MCF 10A (cell line): ENCODE data around the gene KRTAP9-6. TPM values are rescaled to one million over a fixed set of nuclear protein-coding genes. Genes with fewer than 3 reads are reported as not detected.
"Not testable (repeated sequence)": the region's sequence is repeated elsewhere in the genome, so short reads cannot be mapped to it uniquely, and the experiment has no call there.

Experiments used
- BruUV-seq: library from RNA; stranded (reverse); fragments of 400-500 nt; replicated peaks from 2 replicates; lab custom pipeline; 2021; lab: Mats Ljungman, UMichigan
- CTCF ChIA-PET: fragments of 300-600 bp; sonication (Branson Sonifier 250); formaldehyde crosslinking; extraction: SDS; loops from one replicate; lab custom pipeline; 2021; ENCODE audit warnings: antibody characterized with exemption, inconsistent platforms; lab: Yijun Ruan, JAX
- POLR2A ChIA-PET: fragments of 300-600, 350-650 bp; sonication (Branson Sonifier 250); formaldehyde crosslinking; extraction: SDS; loops from one replicate; lab custom pipeline; 2020; ENCODE audit warnings: antibody characterized with exemption, inconsistent platforms; lab: Yijun Ruan, JAX
- DNase-seq: peaks from one replicate; pipeline ENCODE4 v3.0.0-alpha.2; 2018; ENCODE audit not compliant: unreplicated experiment
- H3K27ac Mint-ChIP-seq: one replicate; pipeline ENCODE4 v1.8.0; 2022; ENCODE audit warnings: mild to moderate bottlenecking, low read depth, mixed read lengths; ENCODE audit not compliant: unreplicated experiment
- H3K27me3 Mint-ChIP-seq: one replicate; pipeline ENCODE4 v1.8.0; 2022; ENCODE audit warnings: mixed read lengths; ENCODE audit not compliant: insufficient read depth, unreplicated experiment
- H3K36me3 Mint-ChIP-seq: one replicate; pipeline ENCODE4 v1.8.0; 2022; ENCODE audit warnings: mild to moderate bottlenecking, moderate library complexity, mixed read lengths; ENCODE audit not compliant: insufficient read depth, unreplicated experiment
- H3K4me1 Mint-ChIP-seq: one replicate; pipeline ENCODE4 v1.8.0; 2022; ENCODE audit warnings: mixed read lengths; ENCODE audit not compliant: insufficient read depth, unreplicated experiment
- H3K4me3 Mint-ChIP-seq: one replicate; pipeline ENCODE4 v1.8.0; 2022; ENCODE audit warnings: mild to moderate bottlenecking, moderate library complexity, mixed read lengths; ENCODE audit not compliant: unreplicated experiment
- H3K9me3 Mint-ChIP-seq: one replicate; pipeline ENCODE4 v1.8.0; 2022; ENCODE audit warnings: mixed read lengths; ENCODE audit not compliant: unreplicated experiment
- intact Hi-C: fragments of 100-400 bp; cut with micrococcal nuclease; formaldehyde crosslinking; loops from 2 replicates; pipeline ENCODE4 v1.14.1; 2022
- total RNA-seq: library from RNA; stranded (reverse); gene quantifications from 2 replicates; pipeline ENCODE4 v1.2.3, GENCODE V29; 2022
- TF ChIP-seq, protein P1 (sequence below): fragments of 200-600 bp; IDR thresholded peaks from one replicate; pipeline ENCODE4 v1.8.0; 2022; ENCODE audit warnings: antibody characterized with exemption, mild to moderate bottlenecking; ENCODE audit not compliant: unreplicated experiment

KRTAP9-6 gene
- total RNA-seq, 1 experiment from 2014 or later: not detected

DNA sequence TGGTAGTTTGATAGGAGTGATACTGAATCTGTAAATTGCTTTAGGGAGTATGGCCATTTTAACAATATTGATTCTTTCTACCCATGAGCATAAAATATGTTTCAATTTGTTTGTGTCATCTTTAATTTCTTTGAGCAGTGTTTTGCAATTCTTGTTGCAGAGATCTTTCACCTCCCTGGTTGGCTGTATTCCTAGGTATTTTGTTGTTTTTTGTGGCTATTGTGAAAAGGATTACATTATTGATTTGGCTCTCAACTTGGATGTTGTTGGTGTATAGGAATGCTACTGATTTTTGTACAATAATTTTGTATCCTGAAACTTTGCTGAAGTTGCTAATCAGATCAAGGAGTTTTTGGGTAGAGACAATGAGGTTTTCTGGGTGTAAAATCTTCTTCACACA, 6.8 kb upstream of the KRTAP9-6 start:
- Mint-ChIP-seq H3K4me3 (no peak overlapping the region), H3K4me1 (no peaks in the 10 kb centered on the region), H3K9me3 (no peaks in the 10 kb centered on the region), H3K27me3 (peaks cover 100% of the 10 kb centered on the region), H3K27ac (no peak overlapping the region), H3K36me3 (no peaks in the 10 kb centered on the region)
- POLR2A ChIA-PET: no interaction called here
- CTCF ChIA-PET: no interaction called here
- no TSS peak for BruUV-seq
- intact Hi-C loops: no loop called here
- TF ChIP-seq, protein P1, sequence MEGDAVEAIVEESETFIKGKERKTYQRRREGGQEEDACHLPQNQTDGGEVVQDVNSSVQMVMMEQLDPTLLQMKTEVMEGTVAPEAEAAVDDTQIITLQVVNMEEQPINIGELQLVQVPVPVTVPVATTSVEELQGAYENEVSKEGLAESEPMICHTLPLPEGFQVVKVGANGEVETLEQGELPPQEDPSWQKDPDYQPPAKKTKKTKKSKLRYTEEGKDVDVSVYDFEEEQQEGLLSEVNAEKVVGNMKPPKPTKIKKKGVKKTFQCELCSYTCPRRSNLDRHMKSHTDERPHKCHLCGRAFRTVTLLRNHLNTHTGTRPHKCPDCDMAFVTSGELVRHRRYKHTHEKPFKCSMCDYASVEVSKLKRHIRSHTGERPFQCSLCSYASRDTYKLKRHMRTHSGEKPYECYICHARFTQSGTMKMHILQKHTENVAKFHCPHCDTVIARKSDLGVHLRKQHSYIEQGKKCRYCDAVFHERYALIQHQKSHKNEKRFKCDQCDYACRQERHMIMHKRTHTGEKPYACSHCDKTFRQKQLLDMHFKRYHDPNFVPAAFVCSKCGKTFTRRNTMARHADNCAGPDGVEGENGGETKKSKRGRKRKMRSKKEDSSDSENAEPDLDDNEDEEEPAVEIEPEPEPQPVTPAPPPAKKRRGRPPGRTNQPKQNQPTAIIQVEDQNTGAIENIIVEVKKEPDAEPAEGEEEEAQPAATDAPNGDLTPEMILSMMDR: no peak
- DNase-seq: no peak

DNA sequence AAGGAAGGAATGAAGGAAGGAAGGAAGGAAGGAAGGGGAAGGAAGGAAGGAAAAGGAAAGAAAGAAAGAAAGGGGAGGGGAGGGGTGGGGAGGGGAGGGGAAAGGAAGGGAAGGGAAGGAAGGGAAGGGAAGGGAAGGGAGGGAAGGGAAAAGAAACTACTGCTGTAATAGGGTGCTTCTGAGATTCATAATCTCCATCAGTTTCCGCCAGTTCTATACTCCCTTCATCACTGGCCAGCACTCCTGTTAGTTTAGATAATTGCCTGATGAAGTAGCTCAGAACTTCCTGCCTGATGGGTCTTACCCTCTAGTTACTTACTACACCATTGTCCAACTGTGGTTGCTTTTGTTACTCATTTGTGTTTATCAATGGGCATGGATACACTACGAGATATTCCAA, 2.0 kb upstream of the KRTAP9-6 start:
- peaks cover 69% of the 10 kb centered on the region for H3K27me3 Mint-ChIP-seq
- no peaks in the 10 kb centered on the region for H3K36me3 Mint-ChIP-seq
- no peak for DNase-seq
- no TSS peak for BruUV-seq
- POLR2A ChIA-PET: no interaction called here
- intact Hi-C loops: no loop called here
- CTCF ChIA-PET: no interaction called here
- H3K4me3 Mint-ChIP-seq: no peak overlapping the region
- TF ChIP-seq, protein P1: no peak
- no peaks in the 10 kb centered on the region for H3K4me1 Mint-ChIP-seq
- H3K9me3 Mint-ChIP-seq: no peaks in the 10 kb centered on the region
- no peak overlapping the region for H3K27ac Mint-ChIP-seq

DNA sequence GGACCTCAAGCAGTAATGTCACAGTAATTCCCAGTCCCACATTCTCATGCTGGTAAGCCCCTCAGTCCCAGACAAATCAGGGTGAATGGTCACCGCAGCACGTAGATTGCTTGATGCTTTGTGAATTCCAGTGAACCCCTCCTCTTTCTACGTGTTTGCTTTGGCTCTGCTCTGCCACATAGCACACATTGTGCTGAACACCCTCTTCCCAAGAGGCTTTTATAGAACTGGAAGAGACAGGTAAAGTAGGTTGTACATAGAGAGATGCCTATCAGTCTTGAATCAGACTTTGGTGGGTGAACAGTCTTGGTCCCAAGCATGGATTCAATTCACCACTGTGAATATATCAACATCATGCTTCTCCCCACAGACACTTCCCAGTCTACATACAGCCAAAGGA, 579 bp upstream of the KRTAP9-6 start:
- DNase-seq: no peak
- Mint-ChIP-seq H3K27me3 (peaks cover 55% of the 10 kb centered on the region), H3K4me3 (no peak overlapping the region), H3K9me3 (no peaks in the 10 kb centered on the region), H3K36me3 (no peaks in the 10 kb centered on the region), H3K27ac (no peak overlapping the region), H3K4me1 (no peaks in the 10 kb centered on the region)
- TF ChIP-seq, protein P1: no peak
- POLR2A ChIA-PET: no interaction called here
- CTCF ChIA-PET: no interaction called here
- intact Hi-C loops: no loop called here
- BruUV-seq: no TSS peak

DNA sequence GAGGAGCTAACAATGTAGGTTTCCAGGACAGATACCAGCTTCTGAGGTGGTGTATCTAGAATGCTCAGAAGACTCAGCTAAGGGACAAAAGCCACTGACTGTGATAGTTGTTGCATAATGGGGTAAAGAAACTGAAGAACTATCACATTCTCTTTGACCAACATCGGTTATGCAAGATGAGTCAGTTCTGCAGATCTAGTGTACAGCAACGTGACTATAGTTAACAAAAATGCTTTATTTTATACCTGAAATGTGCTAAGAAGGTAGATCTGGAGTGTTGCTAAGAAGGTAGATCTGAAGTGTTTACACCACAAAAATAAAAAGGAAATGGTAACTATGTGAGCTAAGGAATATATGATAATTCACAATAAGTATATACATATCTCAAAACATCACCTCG, 2.5 kb downstream of the KRTAP9-6 start:
- Mint-ChIP-seq H3K27ac (no peak overlapping the region), H3K27me3 (peaks cover 24% of the 10 kb centered on the region), H3K9me3 (no peaks in the 10 kb centered on the region), H3K36me3 (no peaks in the 10 kb centered on the region), H3K4me3 (no peak overlapping the region), H3K4me1 (no peaks in the 10 kb centered on the region)
- no TSS peak for BruUV-seq
- no peak for DNase-seq
- ChIA-PET CTCF (no interaction called here), POLR2A (no interaction called here)
- intact Hi-C loops: no loop called here
- TF ChIP-seq, protein P1: no peak

DNA sequence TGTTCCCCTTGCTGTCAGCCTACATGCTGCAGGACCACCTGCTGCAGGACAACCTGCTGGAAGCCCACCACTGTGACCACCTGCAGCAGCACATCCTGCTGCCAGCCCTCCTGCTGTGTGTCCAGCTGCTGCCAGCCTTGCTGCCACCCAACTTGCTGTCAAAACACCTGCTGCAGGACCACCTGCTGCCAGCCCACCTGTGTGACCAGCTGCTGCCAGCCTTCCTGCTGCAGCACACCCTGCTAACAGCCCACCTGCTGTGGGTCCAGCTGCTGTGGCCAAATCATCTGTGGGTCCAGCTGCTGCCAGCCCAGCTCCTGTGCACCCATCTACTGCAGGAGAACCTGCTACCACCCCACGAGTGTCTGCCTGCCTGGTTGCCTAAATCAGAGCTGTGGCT, 6.1 kb downstream of the KRTAP9-6 start:
- H3K4me3 Mint-ChIP-seq, H3K27me3 Mint-ChIP-seq, CTCF ChIA-PET, H3K4me1 Mint-ChIP-seq, H3K27ac Mint-ChIP-seq, DNase-seq, intact Hi-C loops, H3K36me3 Mint-ChIP-seq, POLR2A ChIA-PET, BruUV-seq, H3K9me3 Mint-ChIP-seq: not testable (repeated sequence)
